T-helper 17 cell (primary cell): ENCODE data around the gene LRMDA. TPM values are rescaled to one million over a fixed set of nuclear protein-coding genes. Genes with fewer than 3 reads are reported as not detected.

Experiments used
- ATAC-seq: fragments of 150-1000 bp; cut with Tn5 transposase; 2 replicates; pipeline ENCODE4 v1.10.0; 2021; ENCODE audit warnings: mild to moderate bottlenecking, moderate library complexity
- DNase-seq, 3 donors: peaks; one replicate each; pipeline versions ENCODE4 v3.0.0 to v3.0.0-alpha.2; 2020 to 2021
- H3K9me3 ChIP-seq: one replicate; pipeline ENCODE4 v1.7.0; 2013; ENCODE audit warnings: low read length, mild to moderate bottlenecking; ENCODE audit not compliant: control insufficient read depth, poor library complexity, severe bottlenecking
- H3K27ac Mint-ChIP-seq: one replicate; pipeline ENCODE4 v1.8.0; 2022; ENCODE audit warnings: mild to moderate bottlenecking, moderate library complexity, mixed read lengths
- H3K27me3 Mint-ChIP-seq: one replicate; pipeline ENCODE4 v1.8.0; 2022; ENCODE audit warnings: mixed read lengths
- H3K36me3 Mint-ChIP-seq: one replicate; pipeline ENCODE4 v1.8.0; 2022; ENCODE audit warnings: low read depth, mixed read lengths
- H3K4me1 Mint-ChIP-seq: one replicate; pipeline ENCODE4 v1.8.0; 2022; ENCODE audit warnings: mild to moderate bottlenecking, mixed read lengths
- H3K4me3 Mint-ChIP-seq: one replicate; pipeline ENCODE4 v1.8.0; 2022; ENCODE audit warnings: mild to moderate bottlenecking, moderate library complexity, mixed read lengths
- total RNA-seq, 4 donors: library from RNA in 2 of 4; stranded (reverse) in 2 of 4; gene quantifications; one replicate each; pipeline ENCODE4 v1.2.3 and lab custom pipeline; 2022 to 2026

Gene LRMDA
- total RNA-seq, 2 donors from 2014 or later: not detected

DNA sequence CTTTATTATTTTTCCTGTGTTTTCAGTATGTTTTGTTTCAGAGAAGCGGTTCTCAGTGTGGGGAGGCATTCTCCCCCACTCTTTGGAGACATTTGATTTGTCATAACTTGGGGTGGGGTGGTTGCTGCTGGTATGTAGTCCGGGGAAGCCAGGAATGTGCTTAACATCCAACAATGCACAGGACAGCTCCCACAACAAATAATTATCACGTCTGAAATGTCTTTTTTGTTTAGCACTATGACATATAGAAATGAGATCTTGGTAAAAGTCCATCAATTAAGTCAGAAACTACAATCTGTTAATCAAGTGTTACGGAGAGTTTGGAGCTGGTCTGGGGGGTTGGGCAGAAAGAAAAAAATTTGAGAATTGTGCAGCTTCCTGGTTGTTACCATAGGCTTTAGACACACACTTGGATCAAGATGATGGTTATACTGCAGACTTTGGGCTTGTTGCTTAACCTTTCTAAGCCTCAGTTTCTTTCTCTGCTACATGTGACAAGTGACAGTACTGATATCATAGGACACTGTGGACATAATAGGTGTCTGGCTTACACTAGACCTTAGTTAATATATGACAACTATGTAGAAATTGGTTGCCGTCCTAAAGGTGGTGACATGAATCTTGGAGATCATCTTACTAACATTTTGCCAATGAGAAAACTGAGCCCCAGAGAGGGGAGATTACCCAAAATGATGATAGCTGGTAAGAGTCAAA is 113.7 kb downstream of the LRMDA start:
- H3K36me3 Mint-ChIP-seq: no peaks in the 10 kb centered on the region
- no peak overlapping the region for H3K27ac Mint-ChIP-seq
- peaks cover 43% of the 10 kb centered on the region for H3K27me3 Mint-ChIP-seq
- H3K4me1 Mint-ChIP-seq: no peaks in the 10 kb centered on the region
- no peaks in the 10 kb centered on the region for H3K9me3 ChIP-seq
- DNase-seq (no peak), ATAC-seq (no peak)
- H3K4me3 Mint-ChIP-seq: no peak overlapping the region

GRCh38 chr10:75546004-75546403 is 114.6 kb downstream of the LRMDA start:
- H3K4me3 Mint-ChIP-seq: no peak overlapping the region
- no peak for ATAC-seq

DNA sequence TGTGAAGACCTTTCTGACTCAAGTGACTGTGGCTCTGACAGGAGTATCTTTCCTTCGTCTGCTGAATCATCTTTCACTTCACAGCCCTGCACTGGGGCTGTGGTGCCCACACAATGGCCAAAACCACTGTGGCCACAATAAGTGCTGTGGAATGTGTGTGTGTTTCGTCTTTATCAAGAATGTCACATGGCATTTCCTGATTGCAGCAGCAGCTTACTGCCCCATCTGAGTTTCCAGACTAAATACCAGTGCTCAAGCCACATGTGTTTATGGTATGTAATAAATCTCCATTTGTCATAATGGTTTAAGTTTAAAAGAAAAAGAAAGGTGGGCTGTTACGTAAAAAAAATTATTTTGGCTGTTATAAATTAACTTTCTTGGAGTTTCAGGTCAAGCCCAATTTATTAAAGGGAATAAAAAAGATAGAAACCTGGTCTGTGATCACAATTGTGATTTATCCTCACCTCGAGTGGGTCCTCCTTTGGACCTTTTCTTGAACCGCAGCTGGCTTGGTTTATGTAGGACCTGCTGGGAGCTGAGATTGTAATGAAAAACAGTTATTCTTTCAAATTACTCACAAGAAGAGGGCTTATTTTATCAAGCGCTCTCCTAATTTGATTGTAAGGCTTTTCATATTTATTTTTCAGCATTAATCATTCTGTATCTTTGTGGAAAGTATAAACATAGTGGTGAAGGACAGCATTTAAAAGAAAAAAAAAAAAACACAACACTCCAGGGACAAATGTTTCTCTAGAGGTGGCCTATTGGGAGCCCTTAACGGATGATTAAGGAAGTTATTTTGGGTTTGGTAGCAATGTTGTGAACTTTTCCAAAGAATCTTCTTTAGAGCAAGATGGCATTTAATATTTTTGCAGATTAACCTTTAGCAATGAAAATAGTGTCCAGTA is 116.2 kb downstream of the LRMDA start:
- Mint-ChIP-seq H3K4me3 (no peak overlapping the region), H3K36me3 (no peaks in the 10 kb centered on the region), H3K27me3 (peaks cover 31% of the 10 kb centered on the region), H3K27ac (no peak overlapping the region), H3K4me1 (no peaks in the 10 kb centered on the region)
- no peak for ATAC-seq
- no peak for DNase-seq
- no peaks in the 10 kb centered on the region for H3K9me3 ChIP-seq

More at GRCh38 chr10:75546004-75546403, 114.6 kb downstream of the LRMDA start:
- Mint-ChIP-seq H3K27me3 (peaks cover 43% of the 10 kb centered on the region), H3K27ac (no peak overlapping the region), H3K4me1 (no peaks in the 10 kb centered on the region), H3K36me3 (no peaks in the 10 kb centered on the region)
- H3K9me3 ChIP-seq: no peaks in the 10 kb centered on the region
- no peak for DNase-seq

GRCh38 chr10:75548356-75548755 is 116.9 kb downstream of the LRMDA start:
- Mint-ChIP-seq H3K36me3 (no peaks in the 10 kb centered on the region), H3K27me3 (peaks cover 29% of the 10 kb centered on the region), H3K4me1 (no peaks in the 10 kb centered on the region), H3K4me3 (no peak overlapping the region), H3K27ac (no peak overlapping the region)
- DNase-seq (no peak), ATAC-seq (no peak)
- H3K9me3 ChIP-seq: no peaks in the 10 kb centered on the region

DNA sequence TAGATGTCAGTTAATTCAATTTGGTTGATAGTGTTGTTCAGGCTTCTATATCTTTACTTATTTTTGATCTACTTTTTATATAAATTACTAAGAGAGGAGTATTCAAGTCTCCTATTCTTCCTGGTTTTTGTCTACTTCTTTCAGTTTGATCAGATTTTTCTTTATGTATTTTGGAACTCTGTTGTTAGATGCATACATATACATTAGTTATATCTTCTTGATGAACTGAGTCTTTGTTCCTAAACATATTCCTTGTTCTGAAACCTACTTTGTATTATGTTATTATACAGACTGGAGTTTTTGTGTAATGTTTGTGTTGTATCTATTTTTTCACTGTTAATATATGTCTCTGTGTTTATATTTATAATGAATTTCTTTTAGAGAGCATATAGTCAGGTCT is 118.8 kb downstream of the LRMDA start:
- H3K27ac Mint-ChIP-seq: no peak overlapping the region
- no peak overlapping the region for H3K4me3 Mint-ChIP-seq
- DNase-seq (no peak), ATAC-seq (no peak)
- no peaks in the 10 kb centered on the region for H3K9me3 ChIP-seq
- H3K27me3 Mint-ChIP-seq: peaks cover 18% of the 10 kb centered on the region
- no peaks in the 10 kb centered on the region for H3K4me1 Mint-ChIP-seq
- H3K36me3 Mint-ChIP-seq: no peaks in the 10 kb centered on the region

DNA sequence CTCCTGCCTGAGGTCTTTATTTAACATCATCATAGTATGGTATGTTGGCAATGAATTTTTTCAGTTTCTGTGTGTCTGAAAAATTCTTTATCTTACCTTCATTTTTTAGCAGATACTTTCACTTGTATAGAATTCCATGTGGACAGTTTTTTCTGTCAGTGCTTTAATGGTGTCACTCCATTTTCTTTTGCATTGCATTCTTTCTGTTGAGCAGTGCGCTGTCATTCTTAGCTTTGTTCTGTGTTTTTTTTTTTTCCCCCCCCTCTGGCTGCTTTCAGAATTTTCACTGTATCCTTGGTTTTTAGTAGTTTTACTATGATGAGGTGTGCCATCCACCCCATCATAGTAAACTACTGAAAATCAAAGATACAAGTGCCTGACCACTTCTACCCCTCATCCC is 120.7 kb downstream of the LRMDA start:
- no peak for ATAC-seq
- peaks cover 4% of the 10 kb centered on the region for H3K27me3 Mint-ChIP-seq

DNA sequence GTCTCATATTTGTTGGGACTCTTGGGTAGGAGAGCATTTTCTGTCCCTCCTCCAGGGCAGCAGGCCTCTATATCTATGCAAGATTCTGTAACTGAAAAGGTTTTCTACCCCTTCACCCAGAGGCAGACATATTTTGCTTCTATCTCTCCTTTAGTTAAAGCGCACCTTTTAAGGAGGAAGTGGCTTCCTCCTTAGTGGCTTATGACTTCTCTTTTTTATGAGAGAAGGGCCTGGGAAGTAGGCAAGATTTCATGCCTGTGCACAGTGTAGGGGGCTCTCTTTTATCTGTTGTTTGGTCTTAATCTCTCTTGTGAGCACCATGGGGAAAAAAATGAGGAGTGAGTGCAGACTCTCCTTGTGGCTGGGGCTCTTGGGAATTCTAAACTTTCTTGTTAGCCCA is 122.1 kb downstream of the LRMDA start:
- Mint-ChIP-seq H3K27me3 (no peaks in the 10 kb centered on the region), H3K27ac (no peak overlapping the region), H3K4me3 (no peak overlapping the region), H3K4me1 (no peaks in the 10 kb centered on the region), H3K36me3 (no peaks in the 10 kb centered on the region)
- no peak for ATAC-seq
- DNase-seq: no peak
- H3K9me3 ChIP-seq: no peaks in the 10 kb centered on the region

More for the DNA sequence above, 120.7 kb downstream of the LRMDA start:
- H3K9me3 ChIP-seq: no peaks in the 10 kb centered on the region
- Mint-ChIP-seq H3K36me3 (no peaks in the 10 kb centered on the region), H3K27ac (no peak overlapping the region), H3K4me3 (no peak overlapping the region), H3K4me1 (no peaks in the 10 kb centered on the region)
- no peak for DNase-seq

DNA sequence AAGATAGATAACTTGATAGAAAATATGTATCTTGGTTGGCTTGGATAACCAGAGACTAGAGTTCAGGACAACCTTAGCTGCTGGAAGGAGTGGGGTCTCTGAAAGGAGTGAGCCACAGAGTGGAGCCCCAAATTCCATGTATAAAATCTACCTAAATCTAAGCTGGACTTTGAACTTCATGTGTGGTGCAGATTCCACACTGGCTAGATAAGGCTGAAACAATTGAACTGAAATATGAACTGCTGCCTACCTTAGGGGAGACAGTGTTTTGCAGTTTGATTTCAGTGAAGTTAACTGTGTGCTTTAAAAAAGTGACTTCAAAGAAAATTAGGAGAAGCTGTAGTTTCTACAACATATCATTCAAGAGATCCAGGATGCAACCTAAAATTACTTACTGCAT is 123.9 kb downstream of the LRMDA start:
- ATAC-seq: no peak
- no peaks in the 10 kb centered on the region for H3K36me3 Mint-ChIP-seq
- H3K4me1 Mint-ChIP-seq: no peaks in the 10 kb centered on the region
- no peak overlapping the region for H3K27ac Mint-ChIP-seq
- H3K9me3 ChIP-seq: no peaks in the 10 kb centered on the region
- no peaks in the 10 kb centered on the region for H3K27me3 Mint-ChIP-seq
- no peak overlapping the region for H3K4me3 Mint-ChIP-seq
- no peak for DNase-seq

- Mint-ChIP-seq H3K4me3 (no peak overlapping the region), H3K27me3 (no peaks in the 10 kb centered on the region), H3K36me3 (no peaks in the 10 kb centered on the region), H3K4me1 (no peaks in the 10 kb centered on the region), H3K27ac (no peak overlapping the region)
- ATAC-seq (no peak), DNase-seq (no peak)
- no peaks in the 10 kb centered on the region for H3K9me3 ChIP-seq
Measured at GRCh38 chr10:75556320-75556719, 124.9 kb downstream of the LRMDA start.

DNA sequence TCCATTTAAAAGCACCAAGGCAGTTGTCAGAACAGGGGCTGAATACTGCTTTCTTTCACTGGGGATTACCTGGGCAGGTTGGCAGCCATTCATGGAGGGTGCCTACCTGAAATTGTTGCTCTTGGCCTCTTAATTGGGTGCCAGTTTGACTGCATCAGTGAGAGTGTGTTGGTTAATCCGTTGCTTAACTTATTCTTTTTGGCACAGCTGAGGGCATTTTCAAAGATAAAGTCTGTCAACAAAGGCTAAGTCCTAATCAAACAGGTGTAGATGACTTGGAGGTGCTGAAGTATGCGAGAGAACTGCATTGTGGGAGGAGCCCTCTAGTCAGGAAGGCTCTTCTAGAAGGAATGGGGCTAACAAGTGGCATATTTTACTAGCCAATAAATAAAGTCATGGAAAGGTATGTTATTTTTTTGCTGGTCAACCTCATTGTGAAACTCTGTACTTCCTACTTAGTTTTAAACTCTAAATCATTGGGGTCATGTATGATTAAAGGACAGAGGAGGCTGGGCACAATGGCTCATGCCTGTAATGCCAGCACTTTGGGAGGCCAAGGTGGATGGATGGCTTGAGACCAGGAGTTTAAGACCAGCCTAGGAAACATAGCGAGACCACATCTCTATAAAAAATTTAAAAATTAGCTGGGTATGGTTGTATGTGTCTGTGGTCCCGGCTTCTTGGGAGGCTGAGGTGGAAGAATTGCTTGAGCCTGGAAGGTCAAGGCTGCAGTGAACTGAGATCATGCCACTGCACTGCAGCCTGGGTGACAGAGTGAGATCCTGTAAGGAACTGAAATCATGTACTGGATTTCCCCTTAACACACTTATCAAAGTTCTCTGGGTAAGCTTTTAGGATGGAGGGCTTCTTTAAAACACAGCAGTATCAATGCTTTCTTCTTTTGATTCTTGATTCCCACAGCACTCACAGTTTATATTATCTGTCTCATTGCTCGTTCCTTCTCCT is 134.1 kb downstream of the LRMDA start:
- ATAC-seq: no peak
- no peaks in the 10 kb centered on the region for H3K4me1 Mint-ChIP-seq
- no peaks in the 10 kb centered on the region for H3K27me3 Mint-ChIP-seq
- H3K36me3 Mint-ChIP-seq: peaks cover 2% of the 10 kb centered on the region
- H3K4me3 Mint-ChIP-seq: no peak overlapping the region
- DNase-seq: no peak
- H3K27ac Mint-ChIP-seq: no peak overlapping the region
- no peaks in the 10 kb centered on the region for H3K9me3 ChIP-seq

GRCh38 chr10:75568450-75569130 is 137.2 kb downstream of the LRMDA start:
- no peak overlapping the region for H3K27ac Mint-ChIP-seq
- DNase-seq (no peak), ATAC-seq (no peak)
- no peaks in the 10 kb centered on the region for H3K27me3 Mint-ChIP-seq
- H3K36me3 Mint-ChIP-seq: peaks cover 2% of the 10 kb centered on the region
- peaks cover 4% of the 10 kb centered on the region for H3K9me3 ChIP-seq
- no peak overlapping the region for H3K4me3 Mint-ChIP-seq
- H3K4me1 Mint-ChIP-seq: no peaks in the 10 kb centered on the region

DNA sequence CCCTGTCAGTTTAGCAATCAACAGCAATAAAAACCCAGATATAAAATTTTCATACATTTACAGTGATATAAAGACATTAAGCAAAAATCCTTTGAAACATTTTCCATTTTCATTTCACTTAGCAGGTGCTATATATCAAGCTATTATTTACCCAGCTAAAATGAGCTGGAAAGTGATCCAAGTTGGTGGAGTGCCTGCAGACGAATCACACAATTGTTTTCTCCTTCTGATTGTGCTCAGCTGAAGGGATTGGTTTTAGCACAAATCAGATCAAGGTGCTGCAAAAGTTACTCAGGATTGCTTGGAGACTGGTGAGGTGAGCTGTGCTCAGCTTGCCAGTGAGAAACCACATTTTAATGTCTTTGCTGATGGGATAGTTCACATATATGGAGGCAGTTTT is 138.1 kb downstream of the LRMDA start:
- peaks cover 2% of the 10 kb centered on the region for H3K36me3 Mint-ChIP-seq
- peaks cover 4% of the 10 kb centered on the region for H3K9me3 ChIP-seq
- no peak overlapping the region for H3K27ac Mint-ChIP-seq
- no peak overlapping the region for H3K4me3 Mint-ChIP-seq
- no peaks in the 10 kb centered on the region for H3K4me1 Mint-ChIP-seq
- no peaks in the 10 kb centered on the region for H3K27me3 Mint-ChIP-seq
- DNase-seq (no peak), ATAC-seq (no peak)
